Epithelial cell of esophagus (primary cell): ENCODE data around the gene NDRG2.

ENCODE experiments used
- DNase-seq: peaks from one replicate; pipeline ENCODE4 v3.0.0; 2010; ENCODE audit warnings: low read depth
- H3K4me3 ChIP-seq: 2 replicates; pipeline ENCODE4 v1.5.1; 2011; ENCODE audit warnings: mild to moderate bottlenecking, low read length, control low read depth
- TF ChIP-seq, protein P1 (sequence below): IDR thresholded peaks from 2 replicates; pipeline ENCODE4 v1.5.1; 2011; ENCODE audit warnings: low read depth, mild to moderate bottlenecking, low read length, control low read depth, inconsistent platforms; ENCODE audit not compliant: insufficient read depth; ENCODE audit errors: missing control alignments

NDRG2 gene

DNA sequence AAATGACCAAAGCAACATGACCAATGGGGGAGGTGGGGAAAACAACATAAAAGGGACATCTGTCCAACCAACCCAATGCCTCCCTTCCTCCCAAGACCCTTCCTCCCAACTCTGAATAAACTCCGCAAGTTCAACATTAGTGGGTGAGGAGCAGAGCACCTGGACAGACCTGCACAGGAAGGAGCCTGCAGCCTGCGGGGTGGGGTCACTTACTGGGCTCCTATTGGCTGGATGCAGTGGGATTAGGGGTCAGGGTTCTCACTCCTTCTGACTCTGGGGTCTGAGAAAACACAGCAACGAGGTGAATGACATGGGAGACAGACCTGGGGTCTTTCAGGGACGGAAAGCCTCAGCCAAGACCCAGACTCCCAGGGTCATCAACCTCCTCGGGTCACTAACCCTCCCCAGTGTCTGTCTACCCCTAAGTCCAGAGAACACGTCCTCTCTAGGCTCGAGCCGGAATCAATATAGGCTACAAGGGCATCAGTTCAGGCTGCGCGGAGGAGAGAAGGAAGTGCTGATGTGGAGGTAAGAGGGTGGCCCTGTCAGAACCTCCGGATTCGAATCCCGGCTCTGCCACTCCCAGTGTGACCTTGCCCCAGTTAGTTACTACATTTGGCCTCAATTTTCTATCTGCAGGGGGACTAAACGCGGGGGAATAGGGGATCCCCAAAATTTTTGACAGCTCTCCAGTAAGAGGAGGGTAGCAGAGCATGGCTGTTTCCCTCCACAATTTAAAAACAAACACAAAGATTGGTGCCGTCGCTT lies 860 bp downstream of the NDRG2 start:
- peak overlapping the region; percentile 64 for H3K4me3 ChIP-seq
- TF ChIP-seq, protein P1, sequence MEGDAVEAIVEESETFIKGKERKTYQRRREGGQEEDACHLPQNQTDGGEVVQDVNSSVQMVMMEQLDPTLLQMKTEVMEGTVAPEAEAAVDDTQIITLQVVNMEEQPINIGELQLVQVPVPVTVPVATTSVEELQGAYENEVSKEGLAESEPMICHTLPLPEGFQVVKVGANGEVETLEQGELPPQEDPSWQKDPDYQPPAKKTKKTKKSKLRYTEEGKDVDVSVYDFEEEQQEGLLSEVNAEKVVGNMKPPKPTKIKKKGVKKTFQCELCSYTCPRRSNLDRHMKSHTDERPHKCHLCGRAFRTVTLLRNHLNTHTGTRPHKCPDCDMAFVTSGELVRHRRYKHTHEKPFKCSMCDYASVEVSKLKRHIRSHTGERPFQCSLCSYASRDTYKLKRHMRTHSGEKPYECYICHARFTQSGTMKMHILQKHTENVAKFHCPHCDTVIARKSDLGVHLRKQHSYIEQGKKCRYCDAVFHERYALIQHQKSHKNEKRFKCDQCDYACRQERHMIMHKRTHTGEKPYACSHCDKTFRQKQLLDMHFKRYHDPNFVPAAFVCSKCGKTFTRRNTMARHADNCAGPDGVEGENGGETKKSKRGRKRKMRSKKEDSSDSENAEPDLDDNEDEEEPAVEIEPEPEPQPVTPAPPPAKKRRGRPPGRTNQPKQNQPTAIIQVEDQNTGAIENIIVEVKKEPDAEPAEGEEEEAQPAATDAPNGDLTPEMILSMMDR, result no peak
- DNase-seq, result no peak

DNA sequence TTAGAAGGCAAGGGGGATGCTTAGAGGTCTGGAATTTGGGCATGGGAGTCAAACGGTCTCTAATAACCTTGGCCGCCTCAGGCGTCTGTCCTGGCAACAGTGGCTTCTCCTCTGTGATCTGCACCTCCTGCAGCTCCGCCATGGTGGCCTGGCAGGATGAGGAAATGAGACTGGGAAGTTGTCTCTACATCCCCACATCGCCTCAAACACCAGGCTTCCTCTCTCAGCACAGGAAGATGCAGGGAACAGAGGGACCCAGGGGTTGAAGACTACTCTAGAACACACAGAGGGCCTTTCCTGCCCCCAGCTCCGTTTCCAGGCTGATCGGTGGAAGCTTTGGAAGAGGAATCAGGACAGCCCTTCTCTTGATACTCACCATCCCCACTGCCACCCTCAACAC lies 1.7 kb downstream of the NDRG2 start:
- no peak overlapping the region for H3K4me3 ChIP-seq
- no peak for DNase-seq
- TF ChIP-seq, protein P1, result no peak

DNA sequence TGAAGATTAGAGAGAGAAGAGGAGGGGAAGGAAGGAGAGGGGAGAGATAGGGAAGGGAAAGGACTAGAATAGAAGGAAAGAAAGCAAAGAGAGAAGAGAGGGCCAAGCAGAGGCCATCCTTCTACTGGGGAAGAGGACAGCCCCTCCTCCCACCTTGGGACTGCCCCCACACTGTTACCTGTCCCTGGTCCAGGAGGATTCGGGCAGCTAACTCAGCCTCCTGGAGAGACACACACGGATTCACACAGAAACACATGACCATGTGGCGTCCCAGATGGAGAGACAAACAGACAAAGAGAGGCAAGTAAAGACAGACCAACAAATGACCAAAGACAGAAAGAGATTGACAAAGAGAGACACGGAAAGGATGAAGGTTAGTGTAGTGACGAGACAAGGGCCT lies 2.2 kb downstream of the NDRG2 start:
- no peak for DNase-seq
- TF ChIP-seq, protein P1, result no peak
- no peak overlapping the region for H3K4me3 ChIP-seq

DNA sequence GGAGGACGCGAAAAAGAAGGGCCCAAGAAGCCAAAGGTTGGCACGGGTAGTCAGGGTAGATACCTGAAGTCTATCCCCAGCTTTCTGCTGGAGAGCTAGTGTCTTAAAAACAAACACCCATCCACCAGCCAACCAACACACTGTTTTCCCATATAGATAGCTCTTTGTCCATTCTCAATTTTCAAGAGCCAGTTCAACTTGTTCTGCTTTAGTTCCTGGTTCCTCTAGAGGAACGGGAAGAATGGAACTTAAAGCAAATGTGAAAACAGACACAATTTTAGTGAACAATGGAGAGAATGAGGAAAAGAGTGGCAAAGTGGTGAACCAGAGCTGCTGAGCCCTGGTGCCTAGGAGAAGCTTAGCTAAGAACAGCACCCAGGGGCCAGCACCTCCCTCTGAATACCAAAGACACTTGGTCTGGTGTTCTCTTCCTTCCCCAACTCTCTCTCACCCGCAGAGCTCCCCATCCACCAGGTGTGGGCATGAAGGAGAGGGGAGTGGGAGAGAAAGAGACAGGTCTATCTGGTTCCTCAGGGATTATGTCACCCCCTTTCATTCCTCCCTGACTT lies 3.8 kb downstream of the NDRG2 start:
- TF ChIP-seq, protein P1, result no peak
- DNase-seq, result no peak
- H3K4me3 ChIP-seq, result no peak overlapping the region

DNA sequence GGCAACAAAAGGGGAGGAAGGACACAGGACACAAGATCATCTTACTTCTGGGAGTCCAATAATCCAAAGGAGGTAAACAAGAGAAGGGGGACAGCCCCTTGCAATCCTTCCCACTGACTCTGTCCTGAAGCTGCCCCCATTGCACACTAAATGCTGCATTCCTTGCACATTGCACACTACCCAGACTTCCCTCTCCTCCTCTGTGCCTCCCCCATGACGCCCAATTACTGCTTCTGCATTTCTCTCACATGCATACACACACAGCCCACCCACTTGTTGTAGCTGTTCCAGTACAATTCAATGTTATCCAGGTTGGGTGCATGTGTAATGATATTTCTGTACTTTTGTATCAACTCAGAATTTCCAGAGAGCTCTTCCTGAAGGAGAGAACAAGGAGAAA lies 5.5 kb downstream of the NDRG2 start:
- no peak for DNase-seq
- TF ChIP-seq, protein P1, result no peak
- H3K4me3 ChIP-seq, result no peak overlapping the region

DNA sequence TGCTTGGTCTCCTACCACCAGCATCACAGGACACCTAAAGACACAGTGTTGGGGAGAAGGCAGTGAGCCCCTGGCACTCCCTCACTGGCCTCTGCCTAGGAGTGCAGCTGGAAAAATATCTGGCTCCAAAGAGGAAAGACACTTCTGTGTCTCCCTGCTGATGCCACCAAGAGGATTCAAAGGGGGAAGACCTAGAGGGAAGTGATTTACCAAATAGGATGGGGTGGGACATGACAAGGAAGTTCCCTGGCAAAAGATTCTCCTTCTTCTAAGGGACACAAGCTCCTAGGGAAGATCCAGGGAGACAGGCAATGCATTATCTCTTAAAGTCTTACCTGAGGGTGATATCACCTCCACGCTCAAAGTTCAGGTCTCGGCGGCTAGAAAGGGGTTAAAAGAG lies 6.1 kb downstream of the NDRG2 start:
- TF ChIP-seq, protein P1, result no peak
- no peak overlapping the region for H3K4me3 ChIP-seq
- no peak for DNase-seq

DNA sequence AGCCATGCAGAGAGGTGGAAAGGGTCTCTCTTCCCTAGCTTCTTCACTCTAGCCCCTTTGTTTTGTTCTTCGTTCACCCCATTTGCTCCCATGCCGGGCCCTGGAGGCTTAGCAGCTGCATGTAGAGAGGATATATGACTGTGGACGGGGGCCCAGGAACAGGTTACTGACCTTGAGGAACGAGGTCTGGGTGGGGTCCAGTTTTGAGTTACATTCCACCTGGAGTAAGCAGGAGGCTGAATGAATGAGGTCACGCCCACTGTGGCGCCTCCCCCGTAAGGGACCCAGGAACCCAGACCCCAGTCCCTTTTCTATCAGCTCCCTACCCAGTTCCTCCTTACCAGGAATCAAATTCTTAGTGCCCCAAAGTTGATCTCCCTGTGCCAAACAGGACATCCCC lies 6.6 kb downstream of the NDRG2 start:
- DNase-seq, result no peak

More for the DNA sequence above, 6.6 kb downstream of the NDRG2 start:
- H3K4me3 ChIP-seq, result no peak overlapping the region
- TF ChIP-seq, protein P1, result no peak
